Psoas muscle (tissue), 8 donors: ENCODE measurements around the gene FMNL2. TPM values are rescaled to one million over a fixed set of nuclear protein-coding genes. Genes with fewer than 3 reads are reported as not detected.

ENCODE experiments used
- ATAC-seq, 4 donors: fragments of 200-7000 bp; cut with Tn5 transposase; one replicate each; pipeline ENCODE4 v1.9.1; 2020; ENCODE audit warnings: moderate library complexity in 3 of 4, mild to moderate bottlenecking in 2 of 4
- DNase-seq, 2 donors: peaks; one replicate each; pipeline ENCODE4 v3.0.0-alpha.2; 2020
- H3K27ac ChIP-seq: fragments of 200-600 bp; one replicate; pipeline ENCODE4 v1.8.0; 2022
- H3K27me3 ChIP-seq, 3 donors: fragments of 200-600 bp in 1 of 3; one replicate each; pipeline versions ENCODE4 v1.6.1 to v1.8.0; 2013 to 2022; ENCODE audit warnings: low read length in 2 of 3, mild to moderate bottlenecking in 2 of 3, moderate library complexity in 1 of 3; ENCODE audit not compliant: insufficient read depth in 3 of 3
- H3K36me3 ChIP-seq, 2 donors: fragments of 200-600 bp in 1 of 2; one replicate each; pipeline versions ENCODE4 v1.6.1 to v1.8.0; 2013 to 2022; ENCODE audit warnings: low read depth in 1 of 2, mild to moderate bottlenecking in 1 of 2, moderate library complexity in 1 of 2; ENCODE audit not compliant: insufficient read depth in 1 of 2
- H3K4me1 ChIP-seq: fragments of 200-600 bp; one replicate; pipeline ENCODE4 v1.8.0; 2022
- H3K4me3 ChIP-seq: fragments of 200-600 bp; one replicate; pipeline ENCODE4 v1.8.0; 2022; ENCODE audit warnings: mild to moderate bottlenecking
- H3K9me3 ChIP-seq: fragments of 200-600 bp; one replicate; pipeline ENCODE4 v1.8.0; 2022
- WGBS, 3 donors: extraction: QIAGEN DNeasy Blood & Tissue Kit; methylation state at CpG; one replicate each; pipeline versions ENCODE4 v1.1.6 to v1.1.7; 2013; 5-methylcytosine and 5-hydroxymethylcytosine counted together
- intact Hi-C, 2 donors: fragments of 100-400 bp; cut with DNase I; formaldehyde crosslinking; loops; one replicate each; pipeline versions ENCODE4 v1.11.0 to v1.14.2; 2022
- polyA plus RNA-seq, 3 donors: library from polyadenylated mRNA; stranded (reverse); fragments of 200-250 nt; gene quantifications; one replicate each; pipeline ENCODE4 v1.2.3, GENCODE V29; 2013
- total RNA-seq, 4 donors: library from RNA; stranded (reverse); fragmentation: NEBNext Ultra II Directional in 2 of 4; extraction: Animal tissue kit (Norgen Biotek cat#: 25700) in 2 of 4; gene quantifications; one replicate each; pipeline versions ENCODE4 v1.2.1 to v1.2.4, GENCODE V29; 2021 to 2023
- TF ChIP-seq, protein P1 (sequence below): fragments of 200-600 bp; IDR thresholded peaks from one replicate; pipeline ENCODE4 v1.8.0; 2022; ENCODE audit warnings: antibody characterized with exemption
- donor health status: healthy with polysubstance abuse.
- donor health status: DM: no; HTN: no; CAD: no; lungs with moderate emphysema.
- donor health status: Bipolar disorder and iron deficiency.
- donor health status: healthy.
- donor health status: DM: yes; HTN: yes; CAD: no.
- donor health status: DM: no; HTN: no; CAD: no.
- donor health status: DM: no; HTN: no; CAD: no.
- donor health status: DM: yes; HTN: yes; CAD: no.

Gene FMNL2
- total and polyA plus RNA-seq, 7 donors, result 6.6 to 18.2 (median 11.0) TPM

DNA sequence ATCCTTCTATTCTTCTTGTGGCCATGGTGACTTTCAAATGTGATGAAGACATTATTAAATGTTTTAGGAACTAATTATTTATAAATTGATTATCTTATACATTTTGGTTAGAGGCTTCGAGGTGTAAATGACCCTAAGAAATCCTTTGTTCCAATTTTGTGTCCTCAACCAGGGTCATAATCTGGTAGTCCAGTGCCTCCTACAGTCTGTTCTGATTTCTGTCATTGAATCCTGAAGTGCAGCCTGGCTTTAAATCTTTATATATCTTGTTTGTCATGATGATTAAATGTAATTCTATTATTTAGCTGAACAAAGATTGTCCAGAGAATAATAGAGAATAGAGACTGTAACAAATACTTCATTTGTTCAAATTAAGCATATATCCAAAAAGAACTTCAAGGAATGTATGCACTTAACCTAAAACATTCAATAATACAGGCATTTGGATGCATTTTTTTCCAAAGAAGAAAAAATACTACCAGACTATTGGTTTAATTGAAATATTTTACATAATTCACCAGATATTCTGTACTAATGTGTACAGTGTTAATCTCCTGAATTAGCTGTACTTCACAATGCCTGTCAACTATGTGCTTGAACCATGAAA is 292.5 kb downstream of the FMNL2 start:
- H3K27ac ChIP-seq, result no peak overlapping the region
- no peaks in the 10 kb centered on the region for H3K9me3 ChIP-seq
- no peak overlapping the region for H3K4me3 ChIP-seq
- TF ChIP-seq, protein P1, sequence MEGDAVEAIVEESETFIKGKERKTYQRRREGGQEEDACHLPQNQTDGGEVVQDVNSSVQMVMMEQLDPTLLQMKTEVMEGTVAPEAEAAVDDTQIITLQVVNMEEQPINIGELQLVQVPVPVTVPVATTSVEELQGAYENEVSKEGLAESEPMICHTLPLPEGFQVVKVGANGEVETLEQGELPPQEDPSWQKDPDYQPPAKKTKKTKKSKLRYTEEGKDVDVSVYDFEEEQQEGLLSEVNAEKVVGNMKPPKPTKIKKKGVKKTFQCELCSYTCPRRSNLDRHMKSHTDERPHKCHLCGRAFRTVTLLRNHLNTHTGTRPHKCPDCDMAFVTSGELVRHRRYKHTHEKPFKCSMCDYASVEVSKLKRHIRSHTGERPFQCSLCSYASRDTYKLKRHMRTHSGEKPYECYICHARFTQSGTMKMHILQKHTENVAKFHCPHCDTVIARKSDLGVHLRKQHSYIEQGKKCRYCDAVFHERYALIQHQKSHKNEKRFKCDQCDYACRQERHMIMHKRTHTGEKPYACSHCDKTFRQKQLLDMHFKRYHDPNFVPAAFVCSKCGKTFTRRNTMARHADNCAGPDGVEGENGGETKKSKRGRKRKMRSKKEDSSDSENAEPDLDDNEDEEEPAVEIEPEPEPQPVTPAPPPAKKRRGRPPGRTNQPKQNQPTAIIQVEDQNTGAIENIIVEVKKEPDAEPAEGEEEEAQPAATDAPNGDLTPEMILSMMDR, result peak; percentile 61
- peaks cover 12% of the 10 kb centered on the region for H3K4me1 ChIP-seq
- DNase-seq, result no peak
- H3K36me3 ChIP-seq, result peaks cover 8 to 74% of the 10 kb centered on the region in 2 donors
- no peaks in the 10 kb centered on the region for H3K27me3 ChIP-seq
- ATAC-seq, result peak; percentile 63 to 90 (median 75)
- intact Hi-C loops, result loop anchor here (5.0 kb wide), 1 partner anchor 290 kb away; the partner anchor contains the start of gene FMNL2 (in 2 of the 2)
- 0 to 7% (median 3%) methylated on average over 1 of the region's 1 CpG for WGBS, 3 donors

DNA sequence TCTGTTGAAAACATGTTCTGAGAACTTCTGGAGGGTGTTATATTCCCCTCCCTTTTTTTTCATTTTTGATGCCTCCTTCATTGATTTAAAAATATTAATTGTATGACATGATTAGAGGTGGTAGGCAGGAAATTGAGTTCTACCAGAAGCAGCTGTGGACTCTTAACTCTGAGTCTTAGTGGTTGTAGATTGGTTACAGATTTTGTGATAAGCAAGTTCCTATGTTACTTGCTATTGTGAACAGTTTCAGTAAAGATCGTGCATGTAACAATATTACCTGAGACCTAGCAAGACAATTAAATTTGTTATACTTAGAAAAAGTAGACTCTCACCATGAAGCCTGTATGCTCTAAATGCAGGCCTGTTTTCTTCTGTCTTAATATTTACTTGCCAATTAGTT is 294.2 kb downstream of the FMNL2 start:
- TF ChIP-seq, protein P1, result no peak
- 78 to 93% (median 83%) methylated on average over 1 of the region's 1 CpG for WGBS, 3 donors
- no peaks in the 10 kb centered on the region for H3K27me3 ChIP-seq
- H3K4me1 ChIP-seq, result peaks cover 12% of the 10 kb centered on the region
- H3K9me3 ChIP-seq, result no peaks in the 10 kb centered on the region
- H3K36me3 ChIP-seq, result peaks cover 11 to 83% of the 10 kb centered on the region in 2 donors
- no peak overlapping the region for H3K4me3 ChIP-seq
- ATAC-seq (no peak), DNase-seq (no peak)
- intact Hi-C loops, result loop anchor here (5.0 kb wide), 1 partner anchor 292 kb away; the partner anchor contains the start of gene FMNL2 (in 2 of the 2)
- H3K27ac ChIP-seq, result no peak overlapping the region

DNA sequence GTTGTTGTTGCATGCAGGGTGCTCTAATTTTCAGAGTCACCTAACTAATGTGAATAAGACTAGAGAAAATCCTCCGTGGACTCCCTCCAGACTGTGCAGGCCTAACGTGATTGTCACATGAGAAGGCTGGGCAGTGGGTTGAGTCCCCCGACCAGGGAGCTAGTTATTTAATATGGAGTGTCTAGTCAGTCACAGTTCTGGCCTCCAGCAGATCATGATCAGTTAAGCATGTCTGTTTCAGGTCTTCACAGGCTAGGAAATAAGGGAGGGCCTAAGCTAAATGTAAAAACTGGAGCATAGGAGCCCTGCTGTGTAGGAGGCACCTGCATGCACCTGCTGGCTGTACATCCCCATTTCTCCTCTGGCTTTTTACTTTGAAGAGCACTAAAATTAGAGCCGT is 295.5 kb downstream of the FMNL2 start:
- H3K4me3 ChIP-seq, result no peak overlapping the region
- H3K36me3 ChIP-seq, result peaks cover 11 to 76% of the 10 kb centered on the region in 2 donors
- no peak overlapping the region for H3K27ac ChIP-seq
- no peak for DNase-seq
- H3K4me1 ChIP-seq, result peaks cover 13% of the 10 kb centered on the region
- H3K27me3 ChIP-seq, result no peaks in the 10 kb centered on the region
- intact Hi-C loops, result loop anchor here (5.0 to 10.0 kb wide), 4 partner anchors 206 to 598 kb away; partner anchors contain the start of gene STAM2 (in 1 of the 2)
- TF ChIP-seq, protein P1, result no peak
- ATAC-seq, result no peak
- WGBS, 3 donors, result 78 to 88% (median 78%) methylated on average over 4 of the region's 4 CpGs
- H3K9me3 ChIP-seq, result no peaks in the 10 kb centered on the region

DNA sequence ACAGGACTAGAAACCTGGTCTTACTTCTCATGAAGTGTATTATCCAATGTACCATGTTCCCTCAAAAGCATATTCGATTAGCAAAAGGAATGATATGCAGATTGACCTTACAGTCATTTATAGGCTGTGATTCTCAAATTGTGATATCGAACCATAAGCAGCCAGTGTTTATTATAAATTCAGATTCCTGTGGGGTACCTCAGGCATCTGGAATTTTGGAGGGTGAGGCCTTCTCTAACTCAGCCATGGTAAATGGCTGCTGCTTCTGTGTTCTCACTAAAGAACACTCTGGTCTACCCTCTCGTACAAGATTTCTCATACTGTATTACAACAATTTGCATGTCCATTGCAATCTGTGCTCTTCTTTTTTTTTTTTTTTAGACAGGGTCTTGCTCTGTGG is 297.8 kb downstream of the FMNL2 start:
- no peak overlapping the region for H3K4me3 ChIP-seq
- intact Hi-C loops, result loop anchor here (5.0 to 10.0 kb wide), 4 partner anchors 208 to 600 kb away; partner anchors contain the start of gene STAM2 (in 1 of the 2)
- no peak for ATAC-seq
- TF ChIP-seq, protein P1, result no peak
- DNase-seq, result no peak
- no peaks in the 10 kb centered on the region for H3K27me3 ChIP-seq
- H3K4me1 ChIP-seq, result peaks cover 4% of the 10 kb centered on the region
- peaks cover 11 to 80% of the 10 kb centered on the region in 2 donors for H3K36me3 ChIP-seq
- 91 to 96% (median 92%) methylated on average over 3 of the region's 3 CpGs for WGBS, 3 donors
- no peaks in the 10 kb centered on the region for H3K9me3 ChIP-seq
- H3K27ac ChIP-seq, result no peak overlapping the region
